ENCODE results near the gene KLHL21.
"Not testable (repeated sequence)": the region's sequence is repeated elsewhere in the genome, so short reads cannot be mapped to it uniquely, and the experiment has no call there.

The KLHL21 gene, protein sequence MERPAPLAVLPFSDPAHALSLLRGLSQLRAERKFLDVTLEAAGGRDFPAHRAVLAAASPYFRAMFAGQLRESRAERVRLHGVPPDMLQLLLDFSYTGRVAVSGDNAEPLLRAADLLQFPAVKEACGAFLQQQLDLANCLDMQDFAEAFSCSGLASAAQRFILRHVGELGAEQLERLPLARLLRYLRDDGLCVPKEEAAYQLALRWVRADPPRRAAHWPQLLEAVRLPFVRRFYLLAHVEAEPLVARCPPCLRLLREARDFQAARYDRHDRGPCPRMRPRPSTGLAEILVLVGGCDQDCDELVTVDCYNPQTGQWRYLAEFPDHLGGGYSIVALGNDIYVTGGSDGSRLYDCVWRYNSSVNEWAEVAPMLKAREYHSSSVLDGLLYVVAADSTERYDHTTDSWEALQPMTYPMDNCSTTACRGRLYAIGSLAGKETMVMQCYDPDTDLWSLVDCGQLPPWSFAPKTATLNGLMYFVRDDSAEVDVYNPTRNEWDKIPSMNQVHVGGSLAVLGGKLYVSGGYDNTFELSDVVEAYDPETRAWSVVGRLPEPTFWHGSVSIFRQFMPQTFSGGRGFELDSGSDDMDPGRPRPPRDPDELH

DNA sequence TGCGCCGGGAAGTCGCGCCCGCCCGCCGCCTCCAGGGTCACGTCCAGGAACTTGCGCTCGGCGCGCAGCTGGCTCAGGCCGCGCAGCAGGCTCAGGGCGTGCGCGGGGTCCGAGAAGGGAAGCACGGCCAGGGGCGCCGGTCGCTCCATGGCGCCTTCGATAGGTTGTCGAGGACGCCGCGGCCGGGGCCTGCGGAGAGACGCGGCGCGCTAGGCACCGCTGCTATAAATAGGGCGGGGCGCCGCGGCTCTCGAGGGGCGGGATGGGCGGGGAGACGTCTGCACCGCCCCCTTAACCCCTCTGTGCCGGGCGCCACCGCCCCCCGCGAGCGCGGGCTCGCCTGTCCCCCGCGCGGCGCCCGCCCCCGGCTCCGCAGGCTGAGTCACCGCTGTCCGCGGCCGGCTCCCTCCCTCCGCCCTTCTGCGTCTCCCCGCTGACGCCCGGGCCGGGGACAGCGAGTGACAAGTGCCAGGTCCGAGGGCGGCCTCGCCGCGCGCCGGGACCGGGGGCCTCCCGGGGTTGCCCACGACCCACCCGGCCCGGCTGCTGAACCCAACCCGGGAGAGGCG is at the start of gene KLHL21:
Gene KLHL21, minus strand, starts transcription at position 201 of the 569 bp plus-strand sequence. Its CDS starts 52 bp downstream, at position 149.
- peak; percentile 68 for DNase-seq

DNA sequence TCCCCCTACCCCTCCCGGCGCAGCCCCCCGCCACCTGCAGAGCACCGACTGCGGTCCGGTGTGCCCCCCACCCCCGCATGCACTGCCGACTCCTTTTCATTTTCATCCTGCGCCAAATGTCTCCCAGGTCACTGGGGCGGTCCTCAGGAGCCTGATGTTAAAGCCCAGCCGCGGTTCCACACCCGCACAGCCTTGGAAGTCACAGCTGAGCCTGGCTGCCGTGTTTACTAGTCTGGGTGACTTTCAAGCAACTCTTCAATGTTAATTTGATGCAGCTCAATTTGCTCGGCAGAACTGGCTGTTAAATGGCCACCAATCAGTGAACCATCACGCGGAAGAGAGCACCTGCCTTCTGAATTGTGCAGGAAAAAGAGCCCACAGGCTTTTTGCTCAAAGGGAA is 49.2 kb upstream of the KLHL21 start:
- DNase-seq: no peak

DNA sequence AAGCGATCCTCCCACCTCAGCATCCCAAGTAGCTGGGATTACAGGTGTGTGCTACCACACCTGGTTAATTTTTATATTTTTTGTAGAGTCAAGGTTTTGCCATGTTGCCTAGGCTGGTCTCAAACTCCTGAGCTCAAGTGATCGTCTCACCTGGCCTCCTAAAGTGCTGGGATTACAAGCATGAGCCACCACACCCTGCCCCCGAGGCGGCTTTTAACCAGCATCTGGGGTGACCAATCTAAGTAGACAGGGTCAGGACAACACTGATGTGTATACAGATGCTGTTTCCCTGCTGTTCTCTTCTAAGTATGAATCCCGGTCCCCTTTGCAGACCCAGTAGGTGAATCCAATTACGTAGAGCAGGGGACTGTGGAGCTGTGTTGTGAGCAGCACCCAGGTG is 45.9 kb upstream of the KLHL21 start:
- DNase-seq: no peak

DNA sequence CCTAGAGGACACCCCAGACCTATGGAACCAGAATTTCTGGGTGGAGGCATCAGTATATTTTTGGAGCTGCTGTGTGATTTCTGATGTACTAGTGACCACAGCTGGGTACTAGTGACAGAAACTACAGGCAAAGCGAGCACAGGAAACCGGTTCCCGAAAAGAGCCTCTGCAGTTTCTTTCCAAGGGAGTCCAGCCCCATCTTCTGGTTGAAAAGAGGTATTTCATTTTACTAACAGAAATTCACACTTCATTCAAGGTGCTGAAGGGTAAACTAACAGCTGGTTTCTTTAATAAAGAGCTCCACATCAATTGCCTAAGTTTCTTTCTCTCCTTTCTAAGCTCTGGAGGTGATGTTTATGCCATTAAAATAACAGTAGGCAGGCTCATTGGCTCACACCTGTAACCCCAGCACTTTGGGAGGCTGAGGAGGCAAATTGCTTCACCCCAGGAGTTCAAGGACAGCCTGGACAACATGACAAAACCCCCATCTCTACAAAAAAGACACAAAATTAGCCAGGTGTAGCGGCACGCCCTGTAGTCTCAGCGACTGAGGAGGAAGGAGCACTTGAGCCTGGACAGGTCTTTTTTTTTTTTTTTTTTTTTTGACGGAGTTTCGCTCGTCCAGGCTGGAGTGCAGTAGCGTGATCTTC is 44.0 kb upstream of the KLHL21 start:
- DNase-seq: no peak

DNA sequence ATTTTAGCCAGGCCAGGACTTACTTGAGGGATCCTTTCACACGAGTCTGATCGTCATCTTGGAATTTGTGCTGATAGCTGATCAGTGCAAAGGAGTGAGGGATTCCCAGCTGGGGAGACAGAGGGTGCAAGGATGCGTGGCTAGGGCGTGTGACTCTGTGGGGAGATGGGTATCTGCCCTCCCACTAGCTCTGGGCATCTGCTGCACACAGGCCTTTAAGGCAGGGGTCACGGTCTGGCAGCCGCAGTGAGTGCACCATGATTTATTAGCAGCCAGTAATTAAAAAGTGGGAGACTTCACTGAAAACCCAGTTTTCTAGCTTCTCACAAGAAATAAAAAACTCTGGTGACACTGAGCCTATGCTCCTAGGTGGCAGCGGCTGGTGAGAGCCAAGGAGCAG is 42.3 kb upstream of the KLHL21 start:
- no peak for DNase-seq

DNA sequence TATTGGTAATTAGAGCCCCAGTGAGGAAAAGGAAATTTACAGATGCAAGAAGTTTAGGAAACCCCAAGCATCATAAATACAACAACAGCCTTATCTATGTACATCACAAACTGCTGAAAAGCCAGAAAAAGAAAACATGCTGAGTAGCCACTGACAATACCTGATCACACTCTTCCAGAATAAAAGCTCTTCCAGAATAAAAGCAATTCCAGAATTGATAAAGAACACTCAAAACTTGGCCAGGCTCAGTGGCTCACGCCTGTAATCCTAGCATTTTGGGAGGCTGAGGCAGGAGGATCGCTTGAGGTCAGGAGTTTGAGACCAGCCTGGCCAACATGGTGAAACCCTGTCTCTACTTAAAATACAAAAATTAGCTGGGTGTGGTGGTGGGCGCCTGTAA is 38.2 kb upstream of the KLHL21 start:
- DNase-seq: not testable (repeated sequence)

DNA sequence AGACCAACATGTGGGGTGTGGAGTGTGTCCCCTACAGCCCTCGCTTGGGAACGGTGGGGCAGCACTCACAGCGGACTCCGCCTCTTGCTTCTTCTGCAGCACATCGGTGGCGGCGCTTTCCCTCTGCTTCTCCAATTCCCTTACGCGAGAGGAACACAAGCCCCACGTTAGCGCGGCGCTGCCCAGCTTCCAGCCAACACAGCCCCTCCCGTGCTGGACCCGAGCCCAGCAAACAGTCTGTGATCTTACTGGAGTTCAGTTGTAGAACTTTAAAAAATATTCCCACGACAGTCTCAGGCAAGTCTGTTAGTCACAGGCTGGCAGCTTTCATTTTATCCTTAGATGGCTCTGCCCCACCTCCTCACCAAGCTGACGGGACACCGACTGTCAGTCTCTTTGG is 35.6 kb upstream of the KLHL21 start:
- no peak for DNase-seq

DNA sequence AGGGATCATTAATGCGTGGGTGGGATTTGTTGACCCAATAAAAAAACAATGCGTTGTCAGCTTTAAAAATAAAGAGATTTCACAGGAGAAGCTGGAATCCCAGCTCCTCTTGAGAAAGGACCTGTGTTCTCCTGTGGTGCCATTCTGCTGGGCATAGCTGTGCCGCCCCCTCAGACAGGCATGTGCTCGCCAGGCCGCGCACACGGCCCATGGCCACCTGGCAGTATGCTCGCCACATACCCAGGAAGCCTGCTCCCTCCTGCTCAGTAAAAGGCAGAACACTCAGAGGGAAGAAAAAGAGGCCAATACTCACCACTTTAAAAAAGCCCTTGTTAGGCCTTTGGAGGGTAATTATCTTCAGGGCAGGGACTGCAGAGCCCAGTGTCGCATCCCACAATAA is 35.1 kb upstream of the KLHL21 start:
- DNase-seq: no peak

DNA sequence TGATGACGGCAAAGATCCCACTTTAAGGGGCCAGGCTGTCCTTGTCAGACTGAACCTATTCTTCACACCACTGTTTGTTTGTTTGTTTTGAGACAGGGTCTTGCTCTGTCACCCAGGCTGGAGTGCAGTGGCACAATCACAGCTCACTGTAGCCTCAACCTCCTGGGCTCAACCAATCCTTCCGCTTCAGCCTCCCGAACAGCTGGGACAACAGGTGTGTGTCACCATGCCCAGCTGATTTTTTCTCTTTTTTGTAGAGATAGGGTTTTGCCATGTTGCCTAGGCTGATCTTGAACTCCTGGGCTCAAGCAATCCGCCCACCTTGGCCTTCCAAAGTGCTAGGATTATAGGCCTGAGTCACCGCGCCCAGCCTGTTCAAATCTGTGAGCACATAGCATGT is 34.1 kb upstream of the KLHL21 start:
- not testable (repeated sequence) for DNase-seq

DNA sequence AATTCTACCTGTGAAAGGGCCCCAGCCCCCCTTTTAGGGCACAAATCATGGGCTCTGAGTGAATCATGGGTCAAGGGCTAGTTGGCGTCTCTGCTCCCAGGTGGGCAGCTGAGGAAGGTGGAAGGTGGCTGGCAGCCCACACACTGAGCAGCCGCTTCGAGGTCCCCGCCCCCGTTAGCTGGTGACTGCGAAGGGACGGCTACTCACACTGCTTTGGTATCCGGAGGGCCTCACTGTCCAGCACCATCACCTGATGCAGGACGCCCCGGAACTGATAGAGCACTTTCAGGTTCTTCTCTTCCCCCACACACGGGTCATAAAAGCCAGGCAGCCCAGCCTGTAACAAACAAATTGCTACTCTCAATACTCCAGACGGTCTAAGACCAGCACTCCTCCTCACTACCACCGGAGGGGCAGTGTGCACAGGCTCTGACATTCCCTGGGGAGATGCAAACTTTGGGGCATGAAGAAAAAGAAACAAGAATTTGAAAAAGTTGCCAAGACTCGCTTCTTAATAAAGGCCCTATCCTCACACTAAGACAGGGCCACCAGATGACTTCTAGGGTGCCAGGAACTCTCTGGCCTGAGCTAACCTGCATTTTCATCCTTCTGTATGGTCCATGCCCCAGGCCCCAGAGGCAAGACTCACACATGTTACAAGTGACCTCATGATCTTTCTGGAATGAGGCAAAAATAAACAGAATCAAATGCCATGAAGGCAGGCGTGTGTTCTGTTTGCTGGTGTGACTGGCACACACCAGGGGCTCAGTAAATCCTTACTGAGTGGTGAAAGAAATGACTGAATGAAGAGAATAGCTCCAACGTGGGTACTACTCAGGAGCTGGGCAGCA is 33.5 kb upstream of the KLHL21 start:
- no peak for DNase-seq

DNA sequence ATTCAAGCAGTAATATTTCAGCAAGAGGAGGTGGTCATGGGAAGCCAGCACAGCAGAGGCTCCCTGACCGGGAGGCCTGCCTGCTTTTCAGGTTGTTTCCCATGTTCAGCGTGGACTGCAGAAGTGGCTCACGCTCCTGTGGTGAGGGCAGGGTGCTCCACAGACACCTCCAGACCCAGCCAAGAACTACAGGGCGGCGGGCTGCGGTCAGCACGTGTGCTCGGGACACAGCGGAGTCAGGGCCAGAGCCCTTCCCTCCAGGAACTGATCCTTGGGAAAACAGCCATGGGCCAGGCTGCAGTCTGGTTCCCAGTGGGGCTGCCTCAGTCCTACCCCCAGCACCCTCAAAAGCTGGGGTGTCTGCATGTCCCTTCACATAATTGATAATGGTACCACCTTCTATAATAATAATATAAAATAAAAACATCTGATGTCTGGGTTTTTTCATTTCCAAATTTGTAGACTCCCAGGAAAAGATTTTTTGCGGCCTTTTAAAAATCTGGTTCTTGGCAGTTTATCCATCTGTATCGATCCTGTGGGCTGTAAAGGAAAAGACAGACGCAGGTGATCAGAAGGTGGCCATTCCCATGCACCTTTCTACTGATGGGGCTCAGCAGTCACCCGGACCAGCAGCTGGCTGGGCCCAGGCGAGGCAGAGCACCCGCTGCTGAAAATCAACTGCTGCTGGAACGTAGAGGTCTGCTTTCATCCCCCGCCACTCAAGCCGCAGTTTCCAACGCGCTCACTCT is 32.7 kb upstream of the KLHL21 start:
- DNase-seq: no peak

DNA sequence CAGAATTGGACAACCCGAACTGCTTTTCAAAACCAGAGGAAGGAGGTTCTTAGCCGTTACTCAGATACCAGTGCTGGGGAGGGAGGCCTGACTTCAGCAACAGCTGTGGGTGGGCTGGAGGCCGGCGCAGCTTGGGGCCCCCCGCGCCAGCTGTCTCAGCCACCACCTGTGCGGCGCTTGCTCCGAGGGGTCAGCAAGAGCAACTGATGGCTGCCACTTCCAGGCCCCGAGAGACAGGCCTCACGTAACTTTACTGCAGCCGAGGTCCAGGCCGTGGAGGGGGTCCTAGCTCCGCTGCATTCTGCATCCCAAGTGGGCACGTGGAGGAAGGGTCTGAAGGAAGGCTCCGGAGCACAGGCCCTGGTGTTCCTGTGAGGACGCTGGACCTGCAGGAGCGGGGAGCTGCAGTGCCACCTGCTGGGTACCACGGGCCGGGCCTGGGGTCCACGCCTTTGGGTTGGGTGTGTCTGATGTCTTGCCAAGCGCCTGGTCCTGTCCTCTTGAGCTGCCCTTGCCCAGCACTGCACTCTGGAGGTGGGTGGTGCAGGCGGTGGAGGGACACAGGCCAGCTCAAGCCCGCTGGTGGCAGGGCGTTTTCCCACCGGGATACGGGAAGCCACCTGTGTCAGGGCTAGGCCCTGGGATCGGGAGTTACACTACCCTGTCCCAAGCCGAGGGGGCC is 31.8 kb upstream of the KLHL21 start:
- DNase-seq: no peak

DNA sequence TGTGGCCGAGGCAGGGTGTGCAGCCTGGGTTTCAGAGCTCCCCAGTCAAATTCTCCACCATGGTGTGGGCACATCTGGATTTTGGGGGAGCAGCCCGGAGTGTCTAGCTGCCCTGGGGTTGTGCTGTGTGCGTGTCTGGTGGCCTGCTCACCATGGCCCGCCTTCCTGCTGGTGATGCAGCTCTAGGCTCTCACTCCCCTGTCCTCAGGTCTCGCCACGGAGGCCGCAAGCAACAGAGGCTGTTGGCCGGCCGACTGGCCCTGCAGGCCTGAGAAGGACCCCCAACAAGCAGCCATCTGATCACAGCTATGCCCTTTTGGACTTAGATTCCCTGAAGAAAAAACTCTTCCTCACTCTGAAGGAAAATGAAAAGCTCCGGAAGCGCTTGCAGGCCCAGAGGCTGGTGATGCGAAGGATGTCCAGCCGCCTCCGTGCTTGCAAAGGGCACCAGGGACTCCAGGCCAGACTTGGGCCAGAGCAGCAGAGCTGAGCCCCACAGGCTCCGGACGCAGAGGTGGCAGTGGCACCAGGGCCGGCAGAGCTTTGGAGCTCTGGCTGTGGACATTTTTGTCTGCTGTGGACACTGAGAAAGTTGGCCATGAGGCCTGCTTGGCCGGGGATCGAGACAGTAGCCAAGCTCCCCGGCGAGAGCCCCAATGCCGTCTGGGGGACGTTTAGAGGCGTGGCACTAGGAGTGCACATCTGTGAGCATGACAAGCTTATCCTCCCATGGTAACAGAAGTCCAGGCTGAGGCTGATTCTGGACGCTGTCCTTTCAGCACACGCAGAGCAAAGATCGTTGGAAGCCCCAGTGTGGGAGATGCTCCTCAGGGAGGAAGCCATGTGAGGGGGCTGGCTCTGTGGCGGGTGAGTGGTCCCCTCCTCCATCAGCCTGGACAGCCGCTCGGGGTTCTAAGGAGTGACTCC is 30.2 kb upstream of the KLHL21 start:
- DNase-seq: no peak

DNA sequence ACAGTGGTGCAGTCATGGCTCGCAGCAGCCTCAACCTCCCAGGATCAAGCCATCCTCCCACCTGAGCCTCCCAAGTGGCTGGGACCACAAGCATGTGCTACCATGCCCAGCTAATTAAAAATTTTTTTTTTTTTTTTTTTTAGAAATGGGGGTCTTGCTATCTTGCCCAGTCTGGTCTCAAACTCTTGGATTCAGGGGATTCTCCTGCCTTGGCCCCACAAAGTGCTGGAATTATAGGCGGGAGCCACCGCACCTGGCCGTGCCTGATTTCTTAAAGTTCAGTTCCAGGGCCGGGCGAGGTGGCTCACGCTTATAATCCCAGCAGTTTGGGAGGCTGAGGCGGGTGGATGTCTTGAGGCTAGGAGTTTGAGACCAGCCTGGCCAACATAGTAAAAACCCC is 28.4 kb upstream of the KLHL21 start:
- DNase-seq: no peak

DNA sequence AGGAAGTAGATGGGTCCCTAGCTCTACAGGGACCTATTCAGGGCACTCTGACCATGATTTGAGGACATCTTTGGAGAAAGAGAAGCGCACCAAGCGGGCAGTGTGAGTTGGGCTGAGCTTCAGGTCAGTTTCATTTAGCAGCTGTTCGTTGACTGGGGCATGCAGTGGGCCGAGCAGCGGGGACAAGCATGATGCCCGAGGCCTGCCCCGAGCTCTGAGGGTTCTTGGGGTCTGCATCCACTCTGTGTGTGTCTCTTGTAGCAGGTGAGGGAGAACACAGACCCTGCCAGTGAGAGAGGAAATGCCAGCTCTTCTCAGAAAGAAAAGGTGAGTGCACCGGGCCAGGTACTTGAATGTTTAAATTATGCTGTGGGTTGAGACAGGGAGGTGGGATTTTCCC is 27.4 kb upstream of the KLHL21 start:
- no peak for DNase-seq

DNA sequence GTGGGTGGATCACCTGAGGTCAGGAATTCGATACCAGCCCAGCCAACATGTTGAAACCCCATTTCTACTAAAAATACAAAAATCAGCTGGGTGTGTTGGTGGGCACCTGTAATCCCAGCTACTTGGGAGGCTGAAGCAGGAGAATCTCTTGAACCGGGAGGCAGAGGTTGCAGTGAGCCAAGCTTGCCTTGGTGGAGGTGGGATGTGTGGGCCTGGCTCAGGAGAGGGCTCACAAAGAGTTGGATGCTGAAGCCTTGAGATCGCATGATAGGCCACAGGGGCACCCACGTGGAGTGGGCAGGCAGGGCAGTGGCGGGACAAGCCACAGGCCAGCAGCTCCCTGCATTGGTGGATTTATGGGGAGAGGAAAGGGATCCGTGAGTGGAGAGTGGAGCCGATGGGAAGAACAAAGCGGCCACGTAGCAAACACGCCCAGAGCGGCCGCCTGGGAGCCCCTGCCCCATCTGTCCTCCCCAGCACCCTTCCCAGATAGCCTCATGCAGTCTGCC is 26.4 kb upstream of the KLHL21 start:
- DNase-seq: no peak

DNA sequence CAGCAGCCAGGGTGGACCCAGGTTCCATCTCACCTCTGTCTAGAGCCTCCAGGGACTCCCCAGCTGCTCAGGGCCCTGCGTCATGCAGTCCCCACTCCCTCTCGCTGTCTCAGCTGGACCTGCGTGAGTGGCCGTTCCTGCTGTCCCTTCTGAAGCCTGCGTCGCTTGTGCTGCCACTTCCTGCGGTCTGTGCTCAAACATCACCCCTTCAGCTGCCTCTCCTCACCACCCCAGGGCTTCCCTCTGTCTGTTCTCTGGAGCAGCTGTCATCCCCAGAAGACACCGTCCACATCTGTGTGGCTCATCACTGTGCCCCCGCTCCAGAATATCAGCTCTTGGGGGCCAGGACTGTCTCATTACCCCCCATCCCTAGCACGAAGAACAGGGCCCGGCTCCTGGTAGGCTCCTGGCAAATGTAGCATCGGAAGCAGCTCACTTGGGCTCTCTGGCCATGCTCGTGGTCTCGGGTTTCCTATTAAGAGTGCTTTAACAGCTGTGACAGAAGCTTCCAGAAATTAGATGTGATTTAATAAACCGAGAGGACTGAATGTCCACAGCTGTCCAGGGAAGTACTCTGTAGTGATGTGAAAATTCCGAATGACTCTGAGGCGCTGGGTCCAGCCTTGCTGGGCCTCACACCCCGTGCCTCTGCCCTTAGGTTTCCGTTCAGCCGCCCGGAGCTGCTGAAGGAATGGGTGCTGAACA is 25.3 kb upstream of the KLHL21 start:
- DNase-seq: no peak

DNA sequence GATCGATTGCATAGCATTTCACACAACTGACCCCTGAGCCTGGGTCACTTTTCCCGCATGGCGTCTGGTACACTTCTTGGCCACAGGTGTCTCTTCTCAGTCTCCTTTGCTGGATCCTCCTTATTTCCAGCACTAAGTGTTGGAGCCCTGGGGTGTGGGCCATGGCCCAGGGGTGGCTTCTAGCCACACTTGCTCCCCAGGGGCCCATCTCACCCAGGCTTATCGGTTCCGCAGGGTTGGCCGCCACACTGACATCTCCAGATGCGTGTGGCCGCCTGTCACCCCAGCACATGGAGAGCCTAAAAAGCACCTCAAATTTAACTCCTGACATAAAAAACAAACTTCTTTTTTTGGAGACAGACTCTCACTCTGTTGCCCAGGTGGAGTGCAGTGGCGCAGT is 24.4 kb upstream of the KLHL21 start:
- DNase-seq: no peak

DNA sequence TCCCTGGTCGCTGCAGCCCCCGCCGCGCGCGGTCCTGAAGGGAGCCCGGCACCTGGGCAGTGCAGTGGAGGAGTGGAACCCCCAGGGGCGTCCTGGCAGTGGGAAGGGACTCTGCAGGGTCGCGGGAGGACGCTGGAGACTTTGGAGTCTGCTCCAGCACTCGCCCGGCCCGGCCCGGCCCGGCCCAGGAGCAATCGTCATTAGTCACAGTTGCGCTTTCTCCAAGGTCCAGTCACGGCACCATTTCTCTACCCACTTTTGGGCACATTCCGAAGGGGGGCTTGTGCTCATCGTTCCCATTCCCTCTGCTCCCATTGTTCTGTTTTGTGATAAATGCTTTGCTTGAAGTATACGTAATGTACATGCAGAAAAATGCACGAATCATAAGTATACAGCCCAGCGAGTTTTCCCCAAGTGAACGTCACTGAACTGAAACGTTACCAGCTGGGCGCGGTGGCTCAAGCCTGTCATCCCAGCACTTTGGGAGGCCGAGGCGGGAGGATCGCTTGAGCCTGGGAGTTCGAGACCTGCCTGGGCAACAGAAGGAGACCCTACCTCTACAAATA is 23.0 kb upstream of the KLHL21 start:
- DNase-seq: peak; percentile 6
